AG04449 (cell line): ENCODE data around the gene ENO4.

Experiments used
- CTCF ChIA-PET: fragments of 350-600 bp; formaldehyde crosslinking; extraction: SDS; loops from one replicate; lab custom pipeline; 2021; ENCODE audit warnings: antibody characterized with exemption; lab: Yijun Ruan, JAX
- POLR2A ChIA-PET: fragments of 400-600, 350-600 bp; formaldehyde crosslinking; extraction: SDS; loops from one replicate; lab custom pipeline; 2020; ENCODE audit warnings: antibody characterized with exemption, inconsistent platforms; lab: Yijun Ruan, JAX
- DNase-seq: peaks from one replicate; pipeline ENCODE4 v3.0.0-alpha.2; 2010; ENCODE audit warnings: low read depth, low spot score
- H3K4me3 ChIP-seq: 2 replicates; pipeline ENCODE4 v1.5.1; 2011; ENCODE audit warnings: low read depth, mild to moderate bottlenecking, control low read depth, low read length
- CTCF ChIP-seq: IDR thresholded peaks from one replicate; pipeline ENCODE4 v1.5.1; 2011; ENCODE audit warnings: mild to moderate bottlenecking, moderate library complexity, low read length, control low read depth, inconsistent platforms; ENCODE audit not compliant: insufficient read depth; ENCODE audit errors: missing control alignments

ENO4 gene

GRCh38 chr10:116925056-116925455 lies 75.8 kb downstream of the ENO4 start:
- CTCF ChIA-PET = no interaction called here
- no peak for DNase-seq
- H3K4me3 ChIP-seq = no peak overlapping the region
- no peak for TF ChIP-seq CTCF
- POLR2A ChIA-PET = no interaction called here

GRCh38 chr10:116926426-116926825 lies 77.1 kb downstream of the ENO4 start:
- ChIA-PET CTCF (no interaction called here), POLR2A (no interaction called here)
- no peak for TF ChIP-seq CTCF
- H3K4me3 ChIP-seq = no peak overlapping the region
- DNase-seq = no peak

GRCh38 chr10:116931806-116932205 lies 82.5 kb downstream of the ENO4 start:
- no peak overlapping the region for H3K4me3 ChIP-seq
- ChIA-PET CTCF (no interaction called here), POLR2A (no interaction called here)
- no peak for DNase-seq
- TF ChIP-seq CTCF = no peak
